Upper lobe of left lung (tissue), 6 donors: ENCODE results near the gene PRXL2C. TPM values are rescaled to one million over a fixed set of nuclear protein-coding genes. Genes with fewer than 3 reads are reported as not detected.
"Not testable (repeated sequence)": the region's sequence is repeated elsewhere in the genome, so short reads cannot be mapped to it uniquely, and the experiment has no call there.

Source experiments
- ATAC-seq, 2 donors: fragments of 200-7000 bp; cut with Tn5 transposase; one replicate each; pipeline ENCODE4 v1.9.1; 2022; ENCODE audit warnings: mild to moderate bottlenecking in 2 of 2, moderate library complexity in 2 of 2; ENCODE audit not compliant: low FRiP score in 2 of 2
- DNase-seq, 2 donors: peaks; one replicate each; pipeline ENCODE4 v3.0.0-alpha.2; 2019 to 2020
- H3K27ac ChIP-seq, 4 donors: fragments of 200-600 bp; sonication (generic); one replicate each; pipeline ENCODE4 v1.5.1; 2016 to 2019
- H3K27me3 ChIP-seq, 4 donors: fragments of 200-600 bp; sonication (generic); one replicate each; pipeline ENCODE4 v1.5.1; 2017 to 2019
- H3K36me3 ChIP-seq, 4 donors: fragments of 200-600 bp; sonication (generic); one replicate each; pipeline ENCODE4 v1.5.1; 2016 to 2019
- H3K4me1 ChIP-seq, 4 donors: fragments of 200-600 bp; sonication (generic); one replicate each; pipeline ENCODE4 v1.5.1; 2018 to 2019
- H3K4me3 ChIP-seq, 4 donors: fragments of 200-600 bp; sonication (generic); one replicate each; pipeline ENCODE4 v1.5.1; 2017 to 2019; ENCODE audit warnings: mild to moderate bottlenecking in 2 of 4, moderate library complexity in 1 of 4
- H3K9me3 ChIP-seq, 4 donors: fragments of 200-600 bp; sonication (generic); one replicate each; pipeline ENCODE4 v1.5.1; 2018 to 2019
- EP300 ChIP-seq, 4 donors: sonication (generic); formaldehyde crosslinking; IDR thresholded peaks; one replicate each; pipeline ENCODE4 v1.5.1; 2017; ENCODE audit warnings: antibody characterized with exemption in 4 of 4, control low read depth in 2 of 4
- POLR2A ChIP-seq, 4 donors: fragments of 450-650 bp; IDR thresholded peaks; one replicate each; pipeline ENCODE4 v1.5.1; 2016 to 2017; ENCODE audit warnings: antibody characterized with exemption in 4 of 4, mild to moderate bottlenecking in 2 of 4
- POLR2AphosphoS5 ChIP-seq, 2 donors: sonication (generic); formaldehyde crosslinking; IDR thresholded peaks; one replicate each; pipeline ENCODE4 v1.5.1; 2017; ENCODE audit warnings: antibody characterized with exemption in 2 of 2
- WGBS, 2 donors: methylation state at CpG; one replicate each; pipeline ENCODE4 v1.1.5; 2017 to 2018; 5-methylcytosine and 5-hydroxymethylcytosine counted together
- total RNA-seq, 6 donors: library from RNA; depleted of rRNA in 4 of 6; stranded (reverse); fragments of >200 nt in 4 of 6; gene quantifications; one replicate each; pipeline versions ENCODE4 v1.1.0 to v1.2.1, GENCODE V29; 2016 to 2021
- TF ChIP-seq, protein P1 (sequence below), 6 experiments: fragments of 450-650 bp in 4 of 6; fragments of 200-600 bp in 2 of 6; sonication (generic) in 2 of 6; IDR thresholded peaks; one replicate each; pipeline ENCODE4 v1.5.1; 2016 to 2019; ENCODE audit warnings: antibody characterized with exemption in 6 of 6
- donor health status: DM: no; HTN: no; CAD: no; lungs with moderate emphysema.
- donor health status: DM: no; HTN: yes; CAD: no; lungs with severe emphysema.

Gene PRXL2C
- total RNA-seq, 6 donors from 2014 or later = 3.8 to 32.7 (median 23.9) TPM

DNA sequence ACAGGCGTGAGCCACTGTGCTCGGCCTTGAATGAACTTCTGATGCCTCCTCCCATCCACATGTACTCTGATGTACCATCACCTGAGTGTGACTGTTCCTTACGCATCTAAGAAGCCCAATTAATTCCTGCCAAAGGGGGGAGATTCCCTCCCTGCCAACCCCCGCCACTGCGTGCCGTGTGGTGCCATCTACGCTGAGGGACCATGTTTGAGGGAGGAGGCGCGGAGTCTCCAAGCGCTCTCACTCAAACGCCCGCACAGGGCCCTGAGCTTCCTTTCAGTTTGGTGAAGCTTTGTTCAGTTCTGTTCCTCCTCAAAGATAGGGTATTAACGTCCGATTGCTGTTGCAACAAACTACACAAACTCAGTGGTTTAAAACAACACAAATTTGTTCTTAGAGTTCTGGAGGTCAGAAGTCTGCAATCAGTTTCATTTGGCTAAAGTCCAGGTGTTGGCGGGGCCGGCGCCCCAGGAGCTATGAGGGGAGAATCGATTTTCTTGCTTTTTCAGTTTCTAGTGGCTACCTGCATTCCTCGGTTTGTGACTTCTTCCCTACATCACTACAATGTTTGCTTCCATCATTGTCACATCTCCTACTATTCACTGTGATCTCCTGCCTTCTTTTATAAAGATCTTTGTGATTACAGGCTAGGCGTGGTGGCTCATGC lies 13.9 kb upstream of the PRXL2C start:
- Histone ChIP-seq H3K4me3 (no peak overlapping the region), H3K9me3 (no peaks in the 10 kb centered on the region), H3K36me3 (no peaks in the 10 kb centered on the region), H3K27ac (no peak overlapping the region), H3K4me1 (no peaks in the 10 kb centered on the region), H3K27me3 (no peaks in the 10 kb centered on the region)
- 90 to 93% methylated on average over 18 to 20 of the region's 20 CpGs for WGBS, 2 donors
- no peak for DNase-seq
- no peak for ATAC-seq
- TF ChIP-seq POLR2A (IDR thresholded peaks at IDR 0.05) (no peak), EP300 (IDR thresholded peaks at IDR 0.05) (no peak), POLR2AphosphoS5 (IDR thresholded peaks at IDR 0.05) (no peak)
- TF ChIP-seq, protein P1, sequence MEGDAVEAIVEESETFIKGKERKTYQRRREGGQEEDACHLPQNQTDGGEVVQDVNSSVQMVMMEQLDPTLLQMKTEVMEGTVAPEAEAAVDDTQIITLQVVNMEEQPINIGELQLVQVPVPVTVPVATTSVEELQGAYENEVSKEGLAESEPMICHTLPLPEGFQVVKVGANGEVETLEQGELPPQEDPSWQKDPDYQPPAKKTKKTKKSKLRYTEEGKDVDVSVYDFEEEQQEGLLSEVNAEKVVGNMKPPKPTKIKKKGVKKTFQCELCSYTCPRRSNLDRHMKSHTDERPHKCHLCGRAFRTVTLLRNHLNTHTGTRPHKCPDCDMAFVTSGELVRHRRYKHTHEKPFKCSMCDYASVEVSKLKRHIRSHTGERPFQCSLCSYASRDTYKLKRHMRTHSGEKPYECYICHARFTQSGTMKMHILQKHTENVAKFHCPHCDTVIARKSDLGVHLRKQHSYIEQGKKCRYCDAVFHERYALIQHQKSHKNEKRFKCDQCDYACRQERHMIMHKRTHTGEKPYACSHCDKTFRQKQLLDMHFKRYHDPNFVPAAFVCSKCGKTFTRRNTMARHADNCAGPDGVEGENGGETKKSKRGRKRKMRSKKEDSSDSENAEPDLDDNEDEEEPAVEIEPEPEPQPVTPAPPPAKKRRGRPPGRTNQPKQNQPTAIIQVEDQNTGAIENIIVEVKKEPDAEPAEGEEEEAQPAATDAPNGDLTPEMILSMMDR (IDR thresholded peaks at IDR 0.05) = no peak

DNA sequence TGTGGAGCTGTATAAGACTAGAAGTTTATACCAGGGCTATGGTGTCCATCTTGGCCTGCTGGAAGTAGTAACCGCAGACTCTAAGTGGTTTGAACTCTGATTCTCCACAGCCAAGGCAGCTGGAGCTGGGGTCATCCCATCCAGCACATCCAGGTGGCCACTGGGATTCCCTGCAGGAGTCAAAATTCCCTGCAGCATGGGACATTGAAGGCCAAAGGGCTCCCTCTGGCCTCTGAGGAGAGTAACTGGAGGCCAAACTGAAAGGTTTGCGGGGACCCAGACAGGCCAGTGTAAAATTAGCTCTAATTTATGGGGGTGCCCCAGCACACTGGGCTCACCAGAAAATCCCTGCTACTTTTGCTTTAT lies 12.2 kb upstream of the PRXL2C start:
- ATAC-seq = no peak
- H3K27me3 ChIP-seq = no peaks in the 10 kb centered on the region
- no peaks in the 10 kb centered on the region for H3K36me3 ChIP-seq
- no peak for DNase-seq
- no peaks in the 10 kb centered on the region for H3K9me3 ChIP-seq
- WGBS, 2 donors = 93 to 100% methylated on average over 2 of the region's 2 CpGs
- H3K4me1 ChIP-seq = no peaks in the 10 kb centered on the region
- TF ChIP-seq EP300 (IDR thresholded peaks at IDR 0.05) (no peak), POLR2A (IDR thresholded peaks at IDR 0.05) (no peak), POLR2AphosphoS5 (IDR thresholded peaks at IDR 0.05) (no peak)
- TF ChIP-seq, protein P1 (IDR thresholded peaks at IDR 0.05) = no peak
- no peak overlapping the region for H3K27ac ChIP-seq
- no peak overlapping the region for H3K4me3 ChIP-seq

DNA sequence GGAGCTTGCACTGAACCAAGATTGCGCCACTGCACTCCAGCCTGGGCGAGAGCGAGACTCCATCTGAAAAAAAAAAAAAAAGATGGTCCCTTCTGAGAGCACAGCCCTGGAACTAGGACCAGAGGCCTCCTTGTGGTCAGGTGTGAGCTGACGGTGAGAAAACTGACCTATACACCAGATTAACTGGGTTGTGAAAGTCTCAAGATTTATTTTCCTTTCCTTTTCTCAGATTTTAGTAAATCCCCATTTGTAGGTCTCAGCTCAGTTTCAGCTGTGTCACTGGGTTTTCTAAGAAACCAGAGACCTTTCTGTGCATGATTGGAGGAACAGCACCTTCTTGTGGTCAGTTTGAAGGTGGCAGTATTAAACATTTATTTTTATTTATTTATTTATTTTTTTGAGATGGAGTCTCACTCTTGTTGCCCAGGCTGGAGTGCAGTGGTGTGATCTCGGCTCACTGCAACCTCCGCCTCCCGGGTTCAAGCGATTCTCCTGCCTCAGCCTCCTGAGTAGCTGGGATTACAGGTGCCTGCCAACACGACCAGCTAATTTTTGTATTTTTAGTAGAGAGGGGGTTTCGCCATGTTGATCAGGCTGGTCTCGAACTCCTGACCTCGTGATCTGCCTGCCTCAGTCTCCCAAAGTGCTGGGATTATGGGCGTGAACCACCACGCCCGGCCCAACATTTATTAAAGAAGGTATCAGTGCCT lies 11.7 kb upstream of the PRXL2C start:
- H3K9me3 ChIP-seq, H3K27ac ChIP-seq, H3K36me3 ChIP-seq, H3K4me3 ChIP-seq, H3K4me1 ChIP-seq, H3K27me3 ChIP-seq, DNase-seq: not testable (repeated sequence)
- TF ChIP-seq, protein P1 (IDR thresholded peaks at IDR 0.05) = peak; percentile 50 to 71 (median 60)
- ATAC-seq = peak; percentile 70 to 81
- WGBS, 2 donors = 71 to 74% methylated on average over 15 of the region's 15 CpGs

DNA sequence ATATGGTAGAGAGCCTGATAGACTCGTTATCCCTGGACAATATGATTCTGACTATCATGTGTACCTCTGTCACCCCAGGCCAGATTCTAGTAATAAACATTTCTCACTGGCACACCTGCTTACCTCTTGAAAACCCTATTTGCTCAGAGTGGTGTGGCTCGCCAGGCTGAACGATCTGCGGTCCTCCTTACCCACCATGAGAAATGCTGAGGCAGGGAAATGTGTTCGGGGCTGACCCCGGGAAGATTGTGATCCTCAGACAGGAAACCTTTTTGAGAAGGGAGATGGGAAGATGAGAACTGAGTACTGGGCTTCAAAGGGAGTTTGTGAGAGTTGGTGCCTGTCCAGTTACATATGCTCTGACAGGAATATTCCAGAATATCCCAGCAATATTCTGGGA lies 10.7 kb upstream of the PRXL2C start:
- Histone ChIP-seq H3K27ac (no peak overlapping the region), H3K4me3 (no peak overlapping the region), H3K36me3 (no peaks in the 10 kb centered on the region), H3K27me3 (no peaks in the 10 kb centered on the region), H3K9me3 (no peaks in the 10 kb centered on the region), H3K4me1 (no peaks in the 10 kb centered on the region)
- WGBS, 2 donors = 86 to 89% methylated on average over 6 of the region's 6 CpGs
- DNase-seq (no peak), ATAC-seq (no peak)
- TF ChIP-seq, protein P1 (IDR thresholded peaks at IDR 0.05) = no peak
- no peak for TF ChIP-seq EP300 (IDR thresholded peaks at IDR 0.05)
- no peak for TF ChIP-seq POLR2AphosphoS5 (IDR thresholded peaks at IDR 0.05)
- TF ChIP-seq POLR2A (IDR thresholded peaks at IDR 0.05) = no peak
